Gastroesophageal sphincter (tissue), 3 donors: ENCODE data around the gene TFF2.

Experiments used
- POLR2A ChIP-seq, 2 donors: fragments of 450-650 bp; IDR thresholded peaks; one replicate each; pipeline ENCODE4 v1.6.1; 2017; ENCODE audit warnings: antibody characterized with exemption in 2 of 2, mild to moderate bottlenecking in 2 of 2, moderate library complexity in 1 of 2
- POLR2AphosphoS5 ChIP-seq: sonication (generic); formaldehyde crosslinking; IDR thresholded peaks from one replicate; pipeline ENCODE4 v1.6.1; 2017; ENCODE audit warnings: antibody characterized with exemption
- TF ChIP-seq, protein P1 (sequence below), 4 experiments: fragments of 200-600 bp in 2 of 4; fragments of 450-650 bp in 2 of 4; sonication (generic) in 1 of 4; IDR thresholded peaks; one replicate each; pipeline ENCODE4 v1.5.1; 2017 to 2019; ENCODE audit warnings: antibody characterized with exemption in 4 of 4, mild to moderate bottlenecking in 2 of 4, moderate library complexity in 2 of 4

DNA sequence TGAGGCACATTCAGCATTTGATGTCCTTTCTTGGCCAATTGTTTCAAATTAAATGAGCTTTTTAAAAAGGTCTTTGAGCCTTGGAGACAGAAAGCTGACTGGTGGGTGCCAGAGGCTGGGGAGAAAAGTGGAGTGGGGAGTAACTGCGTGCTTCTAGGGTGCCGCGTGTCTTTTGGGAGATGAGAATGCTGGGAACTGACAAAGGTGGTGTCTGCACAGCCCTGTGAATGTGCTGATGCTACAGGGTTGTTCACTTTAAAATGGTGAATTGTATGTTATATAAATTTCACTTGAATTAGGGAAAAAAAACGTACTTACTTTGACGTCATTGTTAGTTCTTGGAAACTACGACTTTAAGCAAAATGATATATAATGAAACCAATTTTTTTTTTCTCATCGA, 23.7 kb upstream of the TFF2 start:
- TF ChIP-seq, protein P1, sequence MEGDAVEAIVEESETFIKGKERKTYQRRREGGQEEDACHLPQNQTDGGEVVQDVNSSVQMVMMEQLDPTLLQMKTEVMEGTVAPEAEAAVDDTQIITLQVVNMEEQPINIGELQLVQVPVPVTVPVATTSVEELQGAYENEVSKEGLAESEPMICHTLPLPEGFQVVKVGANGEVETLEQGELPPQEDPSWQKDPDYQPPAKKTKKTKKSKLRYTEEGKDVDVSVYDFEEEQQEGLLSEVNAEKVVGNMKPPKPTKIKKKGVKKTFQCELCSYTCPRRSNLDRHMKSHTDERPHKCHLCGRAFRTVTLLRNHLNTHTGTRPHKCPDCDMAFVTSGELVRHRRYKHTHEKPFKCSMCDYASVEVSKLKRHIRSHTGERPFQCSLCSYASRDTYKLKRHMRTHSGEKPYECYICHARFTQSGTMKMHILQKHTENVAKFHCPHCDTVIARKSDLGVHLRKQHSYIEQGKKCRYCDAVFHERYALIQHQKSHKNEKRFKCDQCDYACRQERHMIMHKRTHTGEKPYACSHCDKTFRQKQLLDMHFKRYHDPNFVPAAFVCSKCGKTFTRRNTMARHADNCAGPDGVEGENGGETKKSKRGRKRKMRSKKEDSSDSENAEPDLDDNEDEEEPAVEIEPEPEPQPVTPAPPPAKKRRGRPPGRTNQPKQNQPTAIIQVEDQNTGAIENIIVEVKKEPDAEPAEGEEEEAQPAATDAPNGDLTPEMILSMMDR (IDR thresholded peaks at IDR 0.05), result no peak
- TF ChIP-seq POLR2A (IDR thresholded peaks at IDR 0.05) (no peak), POLR2AphosphoS5 (no peak)
